Neural cell (in vitro differentiated cells): ENCODE results near the gene SPOCK1. TPM values are rescaled to one million over a fixed set of nuclear protein-coding genes. Genes with fewer than 3 reads are reported as not detected.

Source experiments
- H2AFZ ChIP-seq: fragments of 200-600, 300-800 bp; sonication (generic), shearing (Covaris generic); 2 replicates; pipeline ENCODE4 v1.6.0; 2014; ENCODE audit warnings: low read depth, mild to moderate bottlenecking, antibody characterized with exemption, low read length, moderate library complexity
- H3F3A ChIP-seq: fragments of 200-600 bp; shearing (Covaris generic); 2 replicates; pipeline ENCODE4 v1.6.1; 2016; ENCODE audit warnings: mild to moderate bottlenecking, moderate library complexity, mixed read lengths, antibody characterized with exemption, low read length; ENCODE audit not compliant: insufficient read depth, poor library complexity, severe bottlenecking
- H3K27ac ChIP-seq: fragments of 200-600, 300-800 bp; sonication (generic), shearing (Covaris generic); 2 replicates; pipeline ENCODE4 v1.5.1; 2014; ENCODE audit warnings: mild to moderate bottlenecking, low read length, moderate library complexity
- H3K27me3 ChIP-seq: fragments of 300-800, 200-600 bp; sonication (generic), shearing (Covaris generic); 2 replicates; pipeline ENCODE4 v1.6.0; 2014; ENCODE audit warnings: mild to moderate bottlenecking, low read depth, low read length, moderate library complexity; ENCODE audit not compliant: insufficient read depth
- H3K36me3 ChIP-seq: fragments of 300-800, 200-600 bp; sonication (generic), shearing (Covaris generic); 2 replicates; pipeline ENCODE4 v1.5.1; 2014; ENCODE audit warnings: mild to moderate bottlenecking, antibody characterized with exemption, low read length, moderate library complexity; ENCODE audit not compliant: insufficient read depth
- H3K4me2 ChIP-seq: fragments of 300-800, 200-600 bp; sonication (generic), shearing (Covaris generic); 2 replicates; pipeline ENCODE4 v1.6.0; 2014; ENCODE audit warnings: mild to moderate bottlenecking, low read length
- H3K4me3 ChIP-seq: fragments of 300-800, 200-600 bp; sonication (generic), shearing (Covaris generic); 2 replicates; pipeline ENCODE4 v1.5.1; 2014; ENCODE audit warnings: mild to moderate bottlenecking, low read length, moderate library complexity
- H3K79me2 ChIP-seq: fragments of 200-600 bp; shearing (Covaris generic); replicated peaks from 2 replicates; pipeline ENCODE4 v1.6.0; 2014; ENCODE audit warnings: mild to moderate bottlenecking, low read length, moderate library complexity; ENCODE audit not compliant: insufficient read depth
- H3K9ac ChIP-seq: fragments of 300-800, 200-600 bp; sonication (generic), shearing (Covaris generic); 2 replicates; pipeline ENCODE4 v1.6.1; 2016; ENCODE audit warnings: mild to moderate bottlenecking, low read length, mixed read lengths
- H3K9me2 ChIP-seq: fragments of 200-600 bp; shearing (Covaris generic); 2 replicates; pipeline ENCODE4 v1.6.1; 2016; ENCODE audit warnings: mild to moderate bottlenecking, low read length, mixed read lengths; ENCODE audit not compliant: insufficient read depth
- H3K9me3 ChIP-seq: fragments of 200-600, 300-800 bp; sonication (generic), shearing (Covaris generic); 2 replicates; pipeline ENCODE4 v1.6.1; 2016; ENCODE audit warnings: mild to moderate bottlenecking, mixed run types, low read length, moderate library complexity, mixed read lengths
- H4K20me1 ChIP-seq: fragments of 200-600 bp; shearing (Covaris generic); 2 replicates; pipeline ENCODE4 v1.6.1; 2016; ENCODE audit warnings: mild to moderate bottlenecking, mixed run types; ENCODE audit not compliant: insufficient read depth
- CTCF ChIP-seq: fragments of 450-650 bp; IDR thresholded peaks from 2 replicates; pipeline ENCODE4 v1.5.1; 2014; ENCODE audit warnings: antibody characterized with exemption, mild to moderate bottlenecking, moderate library complexity; ENCODE audit not compliant: poor library complexity, severe bottlenecking
- EP300 ChIP-seq: fragments of 450-650 bp; conservative IDR thresholded peaks from 2 replicates; pipeline ENCODE4 v1.6.1; 2014; ENCODE audit warnings: antibody characterized with exemption, mild to moderate bottlenecking, moderate library complexity; ENCODE audit not compliant: poor library complexity, severe bottlenecking
- MXI1 ChIP-seq: fragments of 450-650 bp; conservative IDR thresholded peaks from 2 replicates; pipeline ENCODE4 v1.6.1; 2014; ENCODE audit warnings: antibody characterized with exemption, mild to moderate bottlenecking; ENCODE audit not compliant: poor library complexity, severe bottlenecking
- POLR2AphosphoS5 ChIP-seq: IDR thresholded peaks from 2 replicates; pipeline ENCODE4 v1.6.1; 2012
- TAF1 ChIP-seq: IDR thresholded peaks from 2 replicates; pipeline ENCODE4 v1.6.1; 2012; ENCODE audit warnings: low read depth
- polyA plus RNA-seq: library from polyadenylated mRNA; depleted of rRNA; stranded (reverse); fragments of >200 nt; gene quantifications from 2 replicates; pipeline ENCODE4 v1.2.3, GENCODE V29; 2014
- TF ChIP-seq, protein P1 (sequence below): IDR thresholded peaks from 2 replicates; pipeline ENCODE4 v1.6.1; 2012; ENCODE audit warnings: borderline replicate concordance

SPOCK1 gene
- polyA plus RNA-seq, 1 donor from 2014 or later: 33.6 TPM

DNA sequence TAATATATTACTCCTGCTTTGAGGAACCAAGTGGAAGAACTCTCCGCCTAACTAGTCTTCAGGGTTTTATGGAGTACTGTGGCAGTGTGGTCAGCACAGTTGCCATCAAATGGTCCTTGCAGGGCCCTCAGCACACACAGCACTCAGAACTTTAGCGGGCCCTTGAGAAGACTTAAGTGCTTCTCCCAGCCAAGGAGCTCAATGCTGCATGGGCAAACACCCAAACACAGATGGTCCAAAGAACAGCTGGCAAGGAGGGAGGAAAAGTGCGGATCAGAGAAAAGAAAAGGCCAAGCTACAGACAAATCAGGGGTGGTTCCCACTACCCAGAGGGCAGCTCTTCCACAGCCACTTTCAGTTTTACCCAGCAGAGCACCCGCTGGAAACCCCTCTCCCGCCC, 98.6 kb downstream of the SPOCK1 start:
- no peak for TF ChIP-seq CTCF
- TF ChIP-seq, protein P1, sequence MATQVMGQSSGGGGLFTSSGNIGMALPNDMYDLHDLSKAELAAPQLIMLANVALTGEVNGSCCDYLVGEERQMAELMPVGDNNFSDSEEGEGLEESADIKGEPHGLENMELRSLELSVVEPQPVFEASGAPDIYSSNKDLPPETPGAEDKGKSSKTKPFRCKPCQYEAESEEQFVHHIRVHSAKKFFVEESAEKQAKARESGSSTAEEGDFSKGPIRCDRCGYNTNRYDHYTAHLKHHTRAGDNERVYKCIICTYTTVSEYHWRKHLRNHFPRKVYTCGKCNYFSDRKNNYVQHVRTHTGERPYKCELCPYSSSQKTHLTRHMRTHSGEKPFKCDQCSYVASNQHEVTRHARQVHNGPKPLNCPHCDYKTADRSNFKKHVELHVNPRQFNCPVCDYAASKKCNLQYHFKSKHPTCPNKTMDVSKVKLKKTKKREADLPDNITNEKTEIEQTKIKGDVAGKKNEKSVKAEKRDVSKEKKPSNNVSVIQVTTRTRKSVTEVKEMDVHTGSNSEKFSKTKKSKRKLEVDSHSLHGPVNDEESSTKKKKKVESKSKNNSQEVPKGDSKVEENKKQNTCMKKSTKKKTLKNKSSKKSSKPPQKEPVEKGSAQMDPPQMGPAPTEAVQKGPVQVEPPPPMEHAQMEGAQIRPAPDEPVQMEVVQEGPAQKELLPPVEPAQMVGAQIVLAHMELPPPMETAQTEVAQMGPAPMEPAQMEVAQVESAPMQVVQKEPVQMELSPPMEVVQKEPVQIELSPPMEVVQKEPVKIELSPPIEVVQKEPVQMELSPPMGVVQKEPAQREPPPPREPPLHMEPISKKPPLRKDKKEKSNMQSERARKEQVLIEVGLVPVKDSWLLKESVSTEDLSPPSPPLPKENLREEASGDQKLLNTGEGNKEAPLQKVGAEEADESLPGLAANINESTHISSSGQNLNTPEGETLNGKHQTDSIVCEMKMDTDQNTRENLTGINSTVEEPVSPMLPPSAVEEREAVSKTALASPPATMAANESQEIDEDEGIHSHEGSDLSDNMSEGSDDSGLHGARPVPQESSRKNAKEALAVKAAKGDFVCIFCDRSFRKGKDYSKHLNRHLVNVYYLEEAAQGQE: no peak
- no peaks in the 10 kb centered on the region for H3K27me3 ChIP-seq
- H3K4me3 ChIP-seq: no peak overlapping the region
- no peaks in the 10 kb centered on the region for H4K20me1 ChIP-seq
- no peak overlapping the region for H3K9ac ChIP-seq
- no peaks in the 10 kb centered on the region for H3K9me2 ChIP-seq
- no peaks in the 10 kb centered on the region for H3K36me3 ChIP-seq
- H3F3A ChIP-seq: no peaks in the 10 kb centered on the region
- no peaks in the 10 kb centered on the region for H3K79me2 ChIP-seq
- no peak overlapping the region for H3K27ac ChIP-seq
- H3K9me3 ChIP-seq: no peaks in the 10 kb centered on the region
- no peak overlapping the region for H3K4me2 ChIP-seq
- no peak overlapping the region for H2AFZ ChIP-seq

DNA sequence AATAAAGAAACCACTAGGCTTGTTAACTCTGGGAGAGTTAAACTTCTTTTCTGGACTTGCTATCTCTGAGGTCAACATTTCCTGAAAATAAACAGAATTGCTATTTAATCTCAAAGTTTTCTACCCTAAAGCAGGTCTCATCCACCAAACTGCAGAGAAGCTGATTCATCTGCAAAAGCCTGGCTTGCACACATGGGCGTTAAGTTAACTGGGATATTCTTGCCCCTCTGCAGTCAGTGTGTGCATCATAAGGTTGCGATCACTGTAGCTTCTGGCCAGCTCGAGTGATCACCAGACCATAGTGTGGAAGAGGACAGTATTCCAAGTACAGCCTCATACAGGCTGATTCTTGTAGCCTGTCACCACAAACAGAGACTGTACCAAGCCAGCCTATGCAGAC, 99.2 kb downstream of the SPOCK1 start:
- Histone ChIP-seq H3F3A (no peaks in the 10 kb centered on the region), H4K20me1 (no peaks in the 10 kb centered on the region), H3K27me3 (no peaks in the 10 kb centered on the region), H3K79me2 (no peaks in the 10 kb centered on the region), H3K9me2 (no peaks in the 10 kb centered on the region), H3K36me3 (no peaks in the 10 kb centered on the region), H2AFZ (no peak overlapping the region), H3K9me3 (no peaks in the 10 kb centered on the region), H3K4me3 (no peak overlapping the region), H3K4me2 (no peak overlapping the region), H3K9ac (no peak overlapping the region), H3K27ac (no peak overlapping the region)
- TF ChIP-seq, protein P1: no peak
- no peak for TF ChIP-seq CTCF
- no peak for TF ChIP-seq TAF1
- no peak for TF ChIP-seq EP300
- no peak for TF ChIP-seq POLR2AphosphoS5
- TF ChIP-seq MXI1: no peak
